NCI-H1694 treated with DMSO at 0.1 percent for 48 hours (cell line): Measurements from ENCODE around the gene ZNF775.

Experiments used
- DNase-seq: peaks from one replicate; lab custom pipeline; 2025; lab: John Stamatoyannopoulos, UW

ZNF775 gene

GRCh38 chr7:150378853-150379440 is at the start of gene ZNF775:
ZNF775 (plus strand) TSS chr7:150379330; CDS start chr7:150388471, 9,141 bp downstream.
- DNase-seq: peak; percentile 87

GRCh38 chr7:150329331-150330120 is 49.6 kb upstream of the ZNF775 start:
- DNase-seq: peak; percentile 29

GRCh38 chr7:150330211-150330885 is 48.8 kb upstream of the ZNF775 start:
- DNase-seq: no peak

GRCh38 chr7:150332852-150333635 is 46.1 kb upstream of the ZNF775 start:
- no peak for DNase-seq

- DNase-seq: no peak
Observed at GRCh38 chr7:150333659-150334058, 45.5 kb upstream of the ZNF775 start.

GRCh38 chr7:150334108-150334507 is 45.0 kb upstream of the ZNF775 start:
- no peak for DNase-seq

GRCh38 chr7:150335108-150335773 is 43.9 kb upstream of the ZNF775 start:
- no peak for DNase-seq

- no peak for DNase-seq
Observed at GRCh38 chr7:150335774-150336112, 43.4 kb upstream of the ZNF775 start.

- DNase-seq: no peak
Observed at GRCh38 chr7:150336746-150337145, 42.4 kb upstream of the ZNF775 start.

- DNase-seq: no peak
Observed at GRCh38 chr7:150337179-150337578, 42.0 kb upstream of the ZNF775 start.

- no peak for DNase-seq
Observed at GRCh38 chr7:150337659-150338081, 41.5 kb upstream of the ZNF775 start.

GRCh38 chr7:150338166-150338829 is 40.8 kb upstream of the ZNF775 start:
- no peak for DNase-seq

- no peak for DNase-seq
Observed at GRCh38 chr7:150339409-150339809, 39.7 kb upstream of the ZNF775 start.

- no peak for DNase-seq
Observed at GRCh38 chr7:150340024-150340749, 38.9 kb upstream of the ZNF775 start.

- DNase-seq: no peak
Observed at GRCh38 chr7:150340875-150341262, 38.3 kb upstream of the ZNF775 start.

GRCh38 chr7:150341263-150342120 is 37.6 kb upstream of the ZNF775 start, which contains the start of gene RARRES2:
RARRES2 (minus strand) TSS chr7:150341629; CDS start chr7:150340609, 1,020 bp downstream.
- DNase-seq: no peak

- no peak for DNase-seq
Observed at GRCh38 chr7:150342121-150342408, 37.1 kb upstream of the ZNF775 start.

- DNase-seq: no peak
Observed at GRCh38 chr7:150343225-150343624, 35.9 kb upstream of the ZNF775 start.

GRCh38 chr7:150344299-150344698 is 34.8 kb upstream of the ZNF775 start:
- no peak for DNase-seq

- DNase-seq: no peak
Observed at GRCh38 chr7:150345012-150345411, 34.1 kb upstream of the ZNF775 start.
